HepG2 (cell line): ENCODE measurements around the gene CACNA1C.

Experiments used
- EZH2 ChIP-seq: conservative IDR thresholded peaks from 2 replicates; pipeline ENCODE4 v1.6.1; 2012; ENCODE audit warnings: mild to moderate bottlenecking, low read depth, low read length, moderate library complexity
- FOXA1 ChIP-seq, 2 experiments: fragments of 450-650 bp in 1 of 2; sonication (generic) in 1 of 2; formaldehyde crosslinking in 1 of 2; IDR thresholded peaks; 2 replicates each; pipeline versions ENCODE4 v1.4.0 to v1.6.1; 2016 to 2020; ENCODE audit warnings: missing genetic modification reagents in 1 of 2
- HIVEP1 ChIP-seq: sonication (generic); formaldehyde crosslinking; IDR thresholded peaks from 2 replicates; pipeline ENCODE4 v1.4.0; 2020; ENCODE audit warnings: mild to moderate bottlenecking, missing genetic modification reagents
- KDM1A ChIP-seq: IDR thresholded peaks from 2 replicates; pipeline ENCODE4 v1.6.1; 2016; ENCODE audit warnings: missing compliant biosample characterization
- NFATC3 ChIP-seq: sonication (generic); formaldehyde crosslinking; IDR thresholded peaks from 2 replicates; pipeline ENCODE4 v1.5.1; 2020; ENCODE audit warnings: mild to moderate bottlenecking, missing genetic modification reagents
- POLR2A ChIP-seq, 2 experiments: IDR thresholded peaks; 2 replicates each; pipeline ENCODE4 v1.6.1; 2011; ENCODE audit warnings: low read depth in 2 of 2, low read length in 2 of 2, mild to moderate bottlenecking in 1 of 2, moderate library complexity in 1 of 2; ENCODE audit not compliant: insufficient read depth in 1 of 2
- POLR2AphosphoS5 ChIP-seq: IDR thresholded peaks from 2 replicates; pipeline ENCODE4 v1.6.1; 2012; ENCODE audit warnings: low read depth, low read length
- TCF12 ChIP-seq, 2 experiments: fragments of 450-650 bp in 1 of 2; sonication (generic) in 1 of 2; formaldehyde crosslinking in 1 of 2; IDR thresholded peaks; 2 replicates each; pipeline versions ENCODE4 v1.6.1 to v1.8.0; 2017 to 2022; ENCODE audit warnings: antibody characterized with exemption in 1 of 2, mild to moderate bottlenecking in 1 of 2, missing genetic modification reagents in 1 of 2, moderate library complexity in 1 of 2
- ZNF256 ChIP-seq: sonication (generic); formaldehyde crosslinking; conservative IDR thresholded peaks from 2 replicates; pipeline ENCODE4 v1.4.0; 2020; ENCODE audit warnings: missing genetic modification reagents
- TF ChIP-seq, protein P1 (sequence below): sonication (generic); formaldehyde crosslinking; IDR thresholded peaks from 2 replicates; pipeline ENCODE4 v1.4.0; 2020; ENCODE audit warnings: missing genetic modification reagents
- TF ChIP-seq, protein P2 (sequence below), 2 experiments: sonication (generic) in 1 of 2; formaldehyde crosslinking in 1 of 2; IDR thresholded peaks; 2 replicates each; pipeline versions ENCODE4 v1.5.1 to v1.6.1; 2011 to 2020; ENCODE audit warnings: borderline replicate concordance in 1 of 2, low read depth in 1 of 2, low read length in 1 of 2, mild to moderate bottlenecking in 1 of 2, missing genetic modification reagents in 1 of 2, moderate library complexity in 1 of 2

DNA sequence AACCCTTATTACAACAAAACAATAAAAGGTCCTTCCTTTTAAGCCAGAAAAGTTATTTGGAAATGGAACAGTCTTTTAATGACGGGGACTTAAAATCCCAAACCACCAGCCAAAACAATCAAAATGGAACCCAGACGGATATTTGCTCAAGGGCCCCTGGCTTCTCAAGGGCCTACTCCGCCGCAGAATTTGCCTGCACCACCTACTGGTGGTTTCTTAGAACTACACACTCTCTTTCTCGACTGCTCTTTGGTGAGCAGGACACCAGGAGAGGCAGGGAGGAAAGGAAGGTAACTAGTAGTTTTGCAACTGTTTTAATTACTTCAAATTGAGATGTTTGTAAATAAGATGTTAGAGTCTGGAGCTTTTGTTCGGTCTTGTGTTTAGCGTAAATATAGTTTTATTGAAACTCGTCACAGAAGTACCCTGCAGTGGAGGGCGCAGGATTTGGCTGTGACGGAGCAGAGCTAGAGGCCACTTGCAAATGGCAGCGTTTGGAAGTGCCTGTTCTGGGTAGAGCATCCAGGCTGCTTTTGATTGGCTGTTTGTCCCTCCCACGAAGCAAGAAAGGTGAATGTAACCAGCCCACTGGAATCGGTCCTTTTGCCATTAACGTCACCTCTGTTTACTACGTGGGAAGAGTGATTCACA lies 238.5 kb downstream of the CACNA1C start:
- TF ChIP-seq HIVEP1 (CRISPR knock-in tag) = no peak
- no peak for TF ChIP-seq POLR2A (IDR thresholded peaks at IDR 0.05; ENCODE audit: insufficient read depth in 1 of 2, low read depth in 2 of 2, low read length in 2 of 2)
- no peak for TF ChIP-seq NFATC3 (CRISPR knock-in tag)
- TF ChIP-seq FOXA1 (IDR thresholded peaks at IDR 0.05) = no peak
- TF ChIP-seq FOXA1 (CRISPR knock-in tag; IDR thresholded peaks at IDR 0.05) = no peak
- TF ChIP-seq POLR2AphosphoS5 = no peak
- TF ChIP-seq KDM1A = no peak
- no peak for TF ChIP-seq EZH2
- TF ChIP-seq, protein P1, sequence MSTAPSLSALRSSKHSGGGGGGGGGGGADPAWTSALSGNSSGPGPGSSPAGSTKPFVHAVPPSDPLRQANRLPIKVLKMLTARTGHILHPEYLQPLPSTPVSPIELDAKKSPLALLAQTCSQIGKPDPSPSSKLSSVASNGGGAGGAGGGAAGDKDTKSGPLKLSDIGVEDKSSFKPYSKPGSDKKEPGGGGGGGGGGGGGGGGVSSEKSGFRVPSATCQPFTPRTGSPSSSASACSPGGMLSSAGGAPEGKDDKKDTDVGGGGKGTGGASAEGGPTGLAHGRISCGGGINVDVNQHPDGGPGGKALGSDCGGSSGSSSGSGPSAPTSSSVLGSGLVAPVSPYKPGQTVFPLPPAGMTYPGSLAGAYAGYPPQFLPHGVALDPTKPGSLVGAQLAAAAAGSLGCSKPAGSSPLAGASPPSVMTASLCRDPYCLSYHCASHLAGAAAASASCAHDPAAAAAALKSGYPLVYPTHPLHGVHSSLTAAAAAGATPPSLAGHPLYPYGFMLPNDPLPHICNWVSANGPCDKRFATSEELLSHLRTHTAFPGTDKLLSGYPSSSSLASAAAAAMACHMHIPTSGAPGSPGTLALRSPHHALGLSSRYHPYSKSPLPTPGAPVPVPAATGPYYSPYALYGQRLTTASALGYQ (CRISPR knock-in tag) = no peak
- TF ChIP-seq, protein P2, sequence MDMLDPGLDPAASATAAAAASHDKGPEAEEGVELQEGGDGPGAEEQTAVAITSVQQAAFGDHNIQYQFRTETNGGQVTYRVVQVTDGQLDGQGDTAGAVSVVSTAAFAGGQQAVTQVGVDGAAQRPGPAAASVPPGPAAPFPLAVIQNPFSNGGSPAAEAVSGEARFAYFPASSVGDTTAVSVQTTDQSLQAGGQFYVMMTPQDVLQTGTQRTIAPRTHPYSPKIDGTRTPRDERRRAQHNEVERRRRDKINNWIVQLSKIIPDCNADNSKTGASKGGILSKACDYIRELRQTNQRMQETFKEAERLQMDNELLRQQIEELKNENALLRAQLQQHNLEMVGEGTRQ (IDR thresholded peaks at IDR 0.05; ENCODE audit: low read depth, low read length) = no peak
- TF ChIP-seq, protein P2 (CRISPR knock-in tag; IDR thresholded peaks at IDR 0.05; ENCODE audit: borderline replicate concordance) = no peak
- TF ChIP-seq TCF12 (IDR thresholded peaks at IDR 0.05) = no peak
- TF ChIP-seq TCF12 (CRISPR knock-in tag; IDR thresholded peaks at IDR 0.05) = no peak
- no peak for TF ChIP-seq ZNF256
